Measurements from ENCODE around the gene RAB3IL1.

The RAB3IL1 gene

DNA sequence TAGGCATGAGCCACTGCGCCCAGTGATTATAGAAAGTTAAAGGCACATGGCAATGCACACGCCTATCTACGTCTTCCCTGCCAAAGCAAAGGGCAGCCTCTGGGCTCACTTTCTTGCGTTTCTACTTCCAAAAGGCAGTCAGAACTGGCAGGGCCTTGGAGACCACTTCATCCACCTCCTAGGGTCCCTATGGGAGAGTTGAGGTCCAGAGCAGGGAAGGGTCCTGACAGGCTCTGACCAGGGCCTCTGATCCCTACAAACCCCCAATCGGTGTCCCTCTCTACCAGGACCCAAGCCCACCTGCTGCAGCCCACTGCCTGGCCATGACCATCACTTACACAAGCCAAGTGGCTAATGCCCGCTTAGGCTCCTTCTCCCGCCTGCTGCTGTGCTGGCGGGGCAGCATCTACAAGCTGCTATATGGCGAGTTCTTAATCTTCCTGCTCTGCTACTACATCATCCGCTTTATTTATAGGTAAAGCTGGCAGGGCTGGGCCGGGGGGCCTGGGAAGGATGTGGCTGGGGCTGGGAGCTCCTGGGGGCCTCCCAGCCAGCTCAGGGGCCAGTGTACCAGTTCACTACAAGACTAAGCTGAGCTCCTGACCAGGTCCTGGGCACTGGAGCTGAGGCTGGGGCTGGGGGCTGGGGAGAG, 34.2 kb upstream of the RAB3IL1 start:
- no peaks in the 10 kb centered on the region for H3K36me3 ChIP-seq (ENCODE audit: insufficient read depth, low read length)
- H3K4me1 ChIP-seq (ENCODE audit: insufficient read depth, low read length, poor library complexity, severe bottlenecking) = peaks cover 3% of the 10 kb centered on the region
- H3K4me3 ChIP-seq (ENCODE audit: low read length, poor library complexity, severe bottlenecking) = no peak overlapping the region
- H3K9ac ChIP-seq (ENCODE audit: low read depth, low read length, poor library complexity, severe bottlenecking) = no peak overlapping the region
- no peak for TF ChIP-seq EZH2phosphoT487 (IDR thresholded peaks at IDR 0.05; ENCODE audit: borderline replicate concordance)
- no peak for TF ChIP-seq CTCF (conservative IDR thresholded peaks at IDR 0.05; ENCODE audit: low read length)
- H3K27me3 ChIP-seq (ENCODE audit: insufficient read depth, low read length, poor library complexity, severe bottlenecking) = no peaks in the 10 kb centered on the region
- no peaks in the 10 kb centered on the region for H3K9me3 ChIP-seq (ENCODE audit: insufficient read depth, low read depth, low read length)
- no peaks in the 10 kb centered on the region for H3K9me2 ChIP-seq (replicated peaks; ENCODE audit: low read depth, low read length)
- H3F3A ChIP-seq (ENCODE audit: low read depth) = no peaks in the 10 kb centered on the region
- H4K20me1 ChIP-seq (ENCODE audit: insufficient read depth, low read length, poor library complexity, severe bottlenecking) = no peaks in the 10 kb centered on the region
- H3K4me2 ChIP-seq (ENCODE audit: low read depth, low read length, poor library complexity, severe bottlenecking) = no peak overlapping the region
- H3K79me2 ChIP-seq (ENCODE audit: insufficient read depth, low read length) = no peaks in the 10 kb centered on the region
- H2AFZ ChIP-seq (ENCODE audit: low read length) = no peak overlapping the region

DNA sequence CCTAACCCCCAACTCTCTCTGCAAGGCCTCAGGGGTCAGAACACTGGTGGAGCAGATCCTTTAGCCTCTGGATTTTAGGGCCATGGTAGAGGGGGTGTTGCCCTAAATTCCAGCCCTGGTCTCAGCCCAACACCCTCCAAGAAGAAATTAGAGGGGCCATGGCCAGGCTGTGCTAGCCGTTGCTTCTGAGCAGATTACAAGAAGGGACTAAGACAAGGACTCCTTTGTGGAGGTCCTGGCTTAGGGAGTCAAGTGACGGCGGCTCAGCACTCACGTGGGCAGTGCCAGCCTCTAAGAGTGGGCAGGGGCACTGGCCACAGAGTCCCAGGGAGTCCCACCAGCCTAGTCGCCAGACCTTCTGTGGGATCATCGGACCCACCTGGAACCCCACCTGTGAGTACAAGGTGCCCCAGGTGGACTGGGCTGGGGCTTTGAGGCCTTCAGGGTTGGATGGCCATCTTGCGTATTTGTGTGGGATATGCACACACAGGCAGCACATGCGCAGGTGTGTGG, 32.7 kb upstream of the RAB3IL1 start, which contains the start of gene BEST1:
BEST1 (plus strand) TSS at position 317 of the 513 bp plus-strand sequence. CDS start 1,456 bp downstream, outside the sequence.
- Histone ChIP-seq H3K27me3 (ENCODE audit: insufficient read depth, low read length, poor library complexity, severe bottlenecking) (no peaks in the 10 kb centered on the region), H2AFZ (ENCODE audit: low read length) (no peak within 1 kb of the TSS), H3K9ac (ENCODE audit: low read depth, low read length, poor library complexity, severe bottlenecking) (no peak within 1 kb of the TSS), H3K9me3 (ENCODE audit: insufficient read depth, low read depth, low read length) (no peaks in the 10 kb centered on the region), H4K20me1 (ENCODE audit: insufficient read depth, low read length, poor library complexity, severe bottlenecking) (no peaks in the 10 kb centered on the region), H3K36me3 (ENCODE audit: insufficient read depth, low read length) (no peaks in the 10 kb centered on the region), H3K4me1 (ENCODE audit: insufficient read depth, low read length, poor library complexity, severe bottlenecking) (peaks cover 3% of the 10 kb centered on the region), H3K79me2 (ENCODE audit: insufficient read depth, low read length) (no peaks in the 10 kb centered on the region), H3F3A (ENCODE audit: low read depth) (no peaks in the 10 kb centered on the region), H3K4me3 (ENCODE audit: low read length, poor library complexity, severe bottlenecking) (no peak within 1 kb of the TSS), H3K9me2 (replicated peaks; ENCODE audit: low read depth, low read length) (no peaks in the 10 kb centered on the region), H3K4me2 (ENCODE audit: low read depth, low read length, poor library complexity, severe bottlenecking) (no peak within 1 kb of the TSS)
- no peak for TF ChIP-seq EZH2phosphoT487 (IDR thresholded peaks at IDR 0.05; ENCODE audit: borderline replicate concordance)
- TF ChIP-seq CTCF (conservative IDR thresholded peaks at IDR 0.05; ENCODE audit: low read length) = no peak

DNA sequence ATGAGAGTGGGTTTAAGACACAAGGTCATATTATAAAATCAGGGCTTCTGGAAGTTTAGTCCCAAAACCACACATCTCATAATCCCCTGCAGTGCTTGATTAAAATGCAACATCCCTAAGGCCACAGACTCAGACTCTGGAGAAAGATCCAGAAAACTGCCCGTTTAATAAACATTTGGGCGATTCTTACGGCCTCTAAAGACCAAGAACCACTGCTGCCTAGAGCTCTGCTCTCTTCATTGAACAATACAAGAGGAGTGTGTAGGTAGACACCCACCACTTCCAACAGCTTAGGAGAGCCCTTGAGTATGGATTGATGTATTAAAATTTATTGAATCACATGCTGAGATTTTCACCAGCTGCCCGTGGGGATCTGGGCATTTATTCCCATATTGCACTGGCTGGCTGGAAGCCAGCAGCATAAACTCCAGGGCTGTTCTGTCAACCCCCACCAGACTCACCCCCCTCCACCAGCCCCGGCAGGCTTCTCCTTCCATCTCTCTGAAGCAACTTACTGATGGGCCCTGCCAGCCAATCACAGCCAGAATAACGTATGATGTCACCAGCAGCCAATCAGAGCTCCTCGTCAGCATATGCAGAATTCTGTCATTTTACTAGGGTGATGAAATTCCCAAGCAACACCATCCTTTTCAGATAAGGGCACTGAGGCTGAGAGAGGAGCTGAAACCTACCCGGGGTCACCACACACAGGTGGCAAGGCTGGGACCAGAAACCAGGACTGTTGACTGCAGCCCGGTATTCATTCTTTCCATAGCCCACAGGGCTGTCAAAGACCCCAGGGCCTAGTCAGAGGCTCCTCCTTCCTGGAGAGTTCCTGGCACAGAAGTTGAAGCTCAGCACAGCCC, 32.0 kb upstream of the RAB3IL1 start:
- H3F3A ChIP-seq (ENCODE audit: low read depth) = no peaks in the 10 kb centered on the region
- H3K4me3 ChIP-seq (ENCODE audit: low read length, poor library complexity, severe bottlenecking) = no peak overlapping the region
- H3K79me2 ChIP-seq (ENCODE audit: insufficient read depth, low read length) = no peaks in the 10 kb centered on the region
- H3K9me3 ChIP-seq (ENCODE audit: insufficient read depth, low read depth, low read length) = no peaks in the 10 kb centered on the region
- no peaks in the 10 kb centered on the region for H3K36me3 ChIP-seq (ENCODE audit: insufficient read depth, low read length)
- no peaks in the 10 kb centered on the region for H4K20me1 ChIP-seq (ENCODE audit: insufficient read depth, low read length, poor library complexity, severe bottlenecking)
- no peaks in the 10 kb centered on the region for H3K27me3 ChIP-seq (ENCODE audit: insufficient read depth, low read length, poor library complexity, severe bottlenecking)
- peaks cover 3% of the 10 kb centered on the region for H3K4me1 ChIP-seq (ENCODE audit: insufficient read depth, low read length, poor library complexity, severe bottlenecking)
- no peaks in the 10 kb centered on the region for H3K9me2 ChIP-seq (replicated peaks; ENCODE audit: low read depth, low read length)
- no peak for TF ChIP-seq EZH2phosphoT487 (IDR thresholded peaks at IDR 0.05; ENCODE audit: borderline replicate concordance)
- TF ChIP-seq CTCF (conservative IDR thresholded peaks at IDR 0.05; ENCODE audit: low read length) = no peak
- no peak overlapping the region for H3K9ac ChIP-seq (ENCODE audit: low read depth, low read length, poor library complexity, severe bottlenecking)
- H2AFZ ChIP-seq (ENCODE audit: low read length) = no peak overlapping the region
- no peak overlapping the region for H3K4me2 ChIP-seq (ENCODE audit: low read depth, low read length, poor library complexity, severe bottlenecking)
